ENCODE results near the gene ACKR2. TPM values are rescaled to one million over a fixed set of nuclear protein-coding genes. Genes with fewer than 3 reads are reported as not detected.

The ACKR2 gene
- 1 to 10 TPM; 1.4 to 9.2 (median 5.2) TPM for total RNA-seq

GRCh38 chr3:42809202-42809601 lies at the start of gene ACKR2:
ACKR2 (plus strand) TSS chr3:42809445; CDS start chr3:42864503, 55,058 bp downstream.
- no peak for DNase-seq
- Histone ChIP-seq H3K9me3 (no peaks in the 10 kb centered on the region), H3K27me3 (no peaks in the 10 kb centered on the region), H3K36me3 (no peaks in the 10 kb centered on the region), H3K4me1 (peaks cover 1 to 35% (median 25%) of the 10 kb centered on the region in 4 donors), H3K4me3 (no peak within 1 kb of the TSS), H3K27ac (peak within 1 kb of the TSS in 1 of 4 donors; percentile 82)
- no peak for TF ChIP-seq EP300 (IDR thresholded peaks at IDR 0.05; ENCODE audit: low read depth)
- no peak for TF ChIP-seq POLR2AphosphoS5 (IDR thresholded peaks at IDR 0.05)
- TF ChIP-seq CTCF (IDR thresholded peaks at IDR 0.05): no peak
- no peak for TF ChIP-seq POLR2A (IDR thresholded peaks at IDR 0.05)
- in situ Hi-C loops (cut with MboI; ENCODE audit: low pct_ligation_motif_present in 1 of 4, low pct_unique_long_range_greater_than_20kb in 1 of 4, low sequenced_read_pairs in 3 of 4): no loop called here
- 90% methylated on average over 2 to 5 of the region's 5 CpGs for WGBS, 2 donors (ENCODE audit: low coverage in 1 of 2)
- intact Hi-C loops (cut with DNase I; ENCODE audit: low total_unique reads): no loop called here

GRCh38 chr3:42762046-42762724 lies 47.1 kb upstream of the ACKR2 start:
- 70% methylated on average over 6 of the region's 6 CpGs; no CpG with 5 or more reads in 1 of the 2 donors for WGBS, 2 donors (ENCODE audit: low coverage in 1 of 2)
- H3K27me3 ChIP-seq: no peaks in the 10 kb centered on the region
- in situ Hi-C loops (cut with MboI; ENCODE audit: low pct_ligation_motif_present in 1 of 4, low pct_unique_long_range_greater_than_20kb in 1 of 4, low sequenced_read_pairs in 3 of 4): loop anchor here in 1 of 4 donors (25.0 kb wide), 1 partner anchor 175 kb away; the partner anchor contains the start of genes SEC22C and SS18L2
- intact Hi-C loops (cut with DNase I; ENCODE audit: low total_unique reads): no loop called here
- H3K9me3 ChIP-seq: no peaks in the 10 kb centered on the region
- DNase-seq: no peak
- H3K4me1 ChIP-seq: peaks cover 0 to 15% (median 5%) of the 10 kb centered on the region in 4 donors
- H3K4me3 ChIP-seq: no peak overlapping the region
- TF ChIP-seq POLR2A (IDR thresholded peaks at IDR 0.05) (no peak), CTCF (IDR thresholded peaks at IDR 0.05) (no peak), POLR2AphosphoS5 (IDR thresholded peaks at IDR 0.05) (no peak), EP300 (IDR thresholded peaks at IDR 0.05; ENCODE audit: low read depth) (no peak)
- H3K36me3 ChIP-seq: no peaks in the 10 kb centered on the region
- H3K27ac ChIP-seq: no peak overlapping the region

GRCh38 chr3:42763021-42763420 lies 46.2 kb upstream of the ACKR2 start:
- no peak overlapping the region for H3K27ac ChIP-seq
- in situ Hi-C loops (cut with MboI; ENCODE audit: low pct_ligation_motif_present in 1 of 4, low pct_unique_long_range_greater_than_20kb in 1 of 4, low sequenced_read_pairs in 3 of 4): loop anchor here in 1 of 4 donors (25.0 kb wide), 1 partner anchor 176 kb away; the partner anchor contains the start of genes SEC22C and SS18L2

GRCh38 chr3:42764115-42764514 lies 45.1 kb upstream of the ACKR2 start:
- in situ Hi-C loops (cut with MboI; ENCODE audit: low pct_ligation_motif_present in 1 of 4, low pct_unique_long_range_greater_than_20kb in 1 of 4, low sequenced_read_pairs in 3 of 4) (loop anchor here in 1 of 4 donors (25.0 kb wide), 1 partner anchor 177 kb away; the partner anchor contains the start of genes SEC22C and SS18L2), intact Hi-C loops (cut with DNase I; ENCODE audit: low total_unique reads) (no loop called here)
- 44 to 50% methylated on average over 3 of the region's 3 CpGs for WGBS, 2 donors (ENCODE audit: low coverage in 1 of 2)
- Histone ChIP-seq H3K27me3 (no peaks in the 10 kb centered on the region), H3K36me3 (no peaks in the 10 kb centered on the region), H3K4me3 (no peak overlapping the region), H3K27ac (no peak overlapping the region), H3K4me1 (peaks cover 0 to 15% (median 5%) of the 10 kb centered on the region in 4 donors), H3K9me3 (no peaks in the 10 kb centered on the region)
- TF ChIP-seq CTCF (IDR thresholded peaks at IDR 0.05) (no peak), POLR2A (IDR thresholded peaks at IDR 0.05) (no peak), POLR2AphosphoS5 (IDR thresholded peaks at IDR 0.05) (no peak), EP300 (IDR thresholded peaks at IDR 0.05; ENCODE audit: low read depth) (no peak)
- no peak for DNase-seq

More at GRCh38 chr3:42763021-42763420, 46.2 kb upstream of the ACKR2 start:
- Histone ChIP-seq H3K27me3 (no peaks in the 10 kb centered on the region), H3K4me1 (peaks cover 0 to 15% (median 5%) of the 10 kb centered on the region in 4 donors), H3K36me3 (no peaks in the 10 kb centered on the region), H3K4me3 (no peak overlapping the region), H3K9me3 (no peaks in the 10 kb centered on the region)
- no peak for DNase-seq
- TF ChIP-seq POLR2A (IDR thresholded peaks at IDR 0.05) (no peak), EP300 (IDR thresholded peaks at IDR 0.05; ENCODE audit: low read depth) (no peak)
- intact Hi-C loops (cut with DNase I; ENCODE audit: low total_unique reads): no loop called here
- WGBS, 2 donors (ENCODE audit: low coverage in 1 of 2): 44 to 46% methylated on average over 2 of the region's 2 CpGs

Measured in transverse colon (tissue), 4 donors.